Measurements from ENCODE around the gene KLF15. TPM values are rescaled to one million over a fixed set of nuclear protein-coding genes. Genes with fewer than 3 reads are reported as not detected.

Gene KLF15
- total RNA-seq, 1 donor from 2014 or later: 34.0 TPM

DNA sequence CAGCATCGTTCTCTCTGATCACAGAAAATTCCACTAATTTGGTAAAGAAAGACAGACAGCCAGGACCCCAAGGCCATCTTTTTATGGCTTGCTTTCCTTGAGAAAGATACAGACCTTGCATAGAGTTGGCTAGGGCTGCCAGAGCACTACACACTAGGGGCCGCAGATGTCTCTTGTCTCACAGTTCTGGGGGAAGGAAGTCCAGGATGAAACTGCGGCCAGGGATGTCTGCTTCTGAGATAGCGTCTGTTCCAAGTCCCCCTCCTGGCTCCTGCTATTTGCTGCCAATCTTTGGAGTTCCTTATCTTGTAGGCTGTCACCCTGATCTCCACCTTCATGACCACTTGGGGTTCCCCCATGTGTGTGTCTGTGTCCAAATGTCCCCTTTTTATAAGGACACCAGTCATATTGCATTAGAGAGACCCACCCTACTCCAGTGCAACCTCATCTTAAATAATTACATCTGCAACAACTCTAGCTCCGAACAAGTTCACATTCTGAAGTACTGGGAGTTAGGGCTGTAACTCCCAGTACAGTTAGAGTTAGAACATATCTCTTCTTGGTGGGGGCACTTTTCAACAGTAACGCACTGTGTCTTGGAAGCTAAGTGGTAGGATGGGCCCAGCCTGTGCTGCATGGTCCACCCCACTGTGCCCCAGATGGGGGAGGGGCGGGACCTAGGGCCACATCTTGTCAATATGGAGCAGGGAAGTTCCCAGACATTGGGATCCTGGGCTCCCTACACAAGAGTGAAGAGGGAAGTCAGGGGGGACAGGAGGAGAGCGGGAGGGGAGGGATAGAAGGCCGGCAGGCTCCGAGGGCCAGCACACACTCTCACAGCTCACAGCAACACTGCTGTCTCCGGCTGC is 42.2 kb downstream of the KLF15 start:
- DNase-seq (no peak), ATAC-seq (ENCODE audit: poor library complexity) (peak; percentile 72)
- intact Hi-C loops (cut with DNase I): no loop called here

DNA sequence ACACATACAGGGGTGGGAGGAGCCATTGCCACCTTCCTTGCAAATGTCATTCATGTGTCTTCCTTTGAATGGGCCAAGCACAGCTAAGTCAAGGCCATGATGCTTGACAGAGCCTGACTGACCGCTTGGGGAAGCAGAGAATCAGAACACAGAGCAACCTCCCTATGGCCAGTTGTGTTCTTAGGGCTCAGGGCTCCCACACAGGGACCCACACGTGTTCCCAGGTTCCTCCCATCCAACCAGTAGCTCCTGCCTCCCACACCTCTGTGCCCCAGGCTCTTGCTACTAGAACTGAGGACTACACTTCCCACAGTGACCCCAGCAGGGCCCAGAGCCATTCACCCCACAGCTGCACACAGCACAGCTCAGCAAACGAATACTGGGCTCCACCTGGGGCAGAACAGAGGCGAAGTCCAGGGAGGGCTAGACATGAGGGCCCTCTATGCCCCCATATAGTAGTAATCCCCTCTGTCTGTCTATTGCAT is 42.9 kb downstream of the KLF15 start:
- no peak for ATAC-seq (ENCODE audit: poor library complexity)
- intact Hi-C loops (cut with DNase I): no loop called here
- DNase-seq: no peak

DNA sequence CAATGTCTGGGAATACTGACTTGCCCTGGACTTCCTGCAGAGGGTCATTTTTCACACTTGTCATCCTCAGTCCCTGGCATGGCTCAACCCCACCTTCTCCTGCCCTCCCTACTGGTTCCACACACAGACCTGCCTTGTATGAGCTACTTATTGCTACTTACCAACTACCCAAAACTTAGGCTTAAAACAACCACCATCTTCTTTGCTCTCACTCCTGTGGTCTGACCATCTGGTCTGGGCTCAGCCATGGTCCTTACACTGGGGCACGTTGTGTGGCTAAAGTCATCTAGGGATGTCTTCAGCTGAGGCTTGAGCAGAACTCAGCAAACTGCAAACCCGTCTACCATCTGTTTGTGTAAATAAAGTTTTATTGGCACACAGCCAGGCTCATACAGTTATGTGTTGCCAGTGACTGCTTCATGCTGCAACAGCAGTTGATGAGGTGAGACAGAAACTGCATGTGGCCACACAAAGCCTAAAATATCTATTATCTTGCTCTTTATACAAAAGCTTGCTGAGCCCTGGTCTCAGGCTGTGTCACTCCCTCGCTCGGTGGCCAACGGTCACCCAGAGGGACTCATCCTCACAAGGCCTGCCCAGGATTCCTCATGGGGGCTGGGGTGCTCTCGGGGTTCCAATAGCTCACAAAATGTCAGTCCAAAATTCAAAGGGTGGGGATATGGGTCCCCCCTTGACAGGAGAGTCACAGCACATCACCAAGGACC is 43.5 kb downstream of the KLF15 start:
- no peak for ATAC-seq (ENCODE audit: poor library complexity)
- intact Hi-C loops (cut with DNase I): no loop called here
- no peak for DNase-seq

- intact Hi-C loops (cut with DNase I): no loop called here
- DNase-seq (no peak), ATAC-seq (ENCODE audit: poor library complexity) (no peak)
Measured at GRCh38 chr3:126313166-126313565, 44.0 kb downstream of the KLF15 start.

DNA sequence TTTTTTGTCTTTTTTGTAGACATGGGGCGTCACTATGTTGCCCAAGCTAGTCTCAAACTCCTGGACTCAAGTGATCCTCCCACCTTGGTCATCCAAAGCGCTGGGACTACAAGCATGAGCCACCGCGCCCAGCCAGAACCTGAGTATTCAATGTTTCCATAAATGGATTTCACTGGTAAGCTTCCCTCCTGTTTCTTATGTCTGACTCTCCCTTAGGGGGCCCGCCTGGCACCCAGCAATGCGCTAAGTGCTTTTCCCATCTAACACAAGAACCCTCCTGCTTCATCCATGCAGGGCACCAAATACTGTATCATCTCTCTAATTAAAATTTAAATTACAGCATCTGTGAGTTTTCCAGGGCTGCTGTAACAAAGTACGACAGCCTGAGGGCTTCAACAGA is 44.9 kb downstream of the KLF15 start:
- intact Hi-C loops (cut with DNase I): no loop called here
- no peak for DNase-seq
- ATAC-seq (ENCODE audit: poor library complexity): no peak

GRCh38 chr3:126311338-126311978 is 45.8 kb downstream of the KLF15 start:
- intact Hi-C loops (cut with DNase I): no loop called here
- no peak for ATAC-seq (ENCODE audit: poor library complexity)
- no peak for DNase-seq

- intact Hi-C loops (cut with DNase I): no loop called here
- DNase-seq (no peak), ATAC-seq (ENCODE audit: poor library complexity) (no peak)
Measured at GRCh38 chr3:126310816-126311215, 46.4 kb downstream of the KLF15 start.

- intact Hi-C loops (cut with DNase I): no loop called here
- DNase-seq (no peak), ATAC-seq (ENCODE audit: poor library complexity) (no peak)
Measured at GRCh38 chr3:126309861-126310655, 47.1 kb downstream of the KLF15 start.

GRCh38 chr3:126309165-126309564 is 48.0 kb downstream of the KLF15 start:
- DNase-seq: no peak
- intact Hi-C loops (cut with DNase I): no loop called here
- ATAC-seq (ENCODE audit: poor library complexity): no peak

GRCh38 chr3:126308394-126309125 is 48.6 kb downstream of the KLF15 start:
- intact Hi-C loops (cut with DNase I): no loop called here
- no peak for DNase-seq
- no peak for ATAC-seq (ENCODE audit: poor library complexity)

GRCh38 chr3:126307591-126308393 is 49.4 kb downstream of the KLF15 start:
- no peak for DNase-seq
- intact Hi-C loops (cut with DNase I): no loop called here
- ATAC-seq (ENCODE audit: poor library complexity): no peak

GRCh38 chr3:126306888-126307482 is 50.2 kb downstream of the KLF15 start:
- intact Hi-C loops (cut with DNase I): no loop called here
- ATAC-seq (ENCODE audit: poor library complexity) (no peak), DNase-seq (no peak)

GRCh38 chr3:126306397-126306796 is 50.8 kb downstream of the KLF15 start:
- ATAC-seq (ENCODE audit: poor library complexity): no peak
- DNase-seq: no peak
- intact Hi-C loops (cut with DNase I): no loop called here

- no peak for ATAC-seq (ENCODE audit: poor library complexity)
Measured at GRCh38 chr3:126305427-126305826, 51.8 kb downstream of the KLF15 start.

DNA sequence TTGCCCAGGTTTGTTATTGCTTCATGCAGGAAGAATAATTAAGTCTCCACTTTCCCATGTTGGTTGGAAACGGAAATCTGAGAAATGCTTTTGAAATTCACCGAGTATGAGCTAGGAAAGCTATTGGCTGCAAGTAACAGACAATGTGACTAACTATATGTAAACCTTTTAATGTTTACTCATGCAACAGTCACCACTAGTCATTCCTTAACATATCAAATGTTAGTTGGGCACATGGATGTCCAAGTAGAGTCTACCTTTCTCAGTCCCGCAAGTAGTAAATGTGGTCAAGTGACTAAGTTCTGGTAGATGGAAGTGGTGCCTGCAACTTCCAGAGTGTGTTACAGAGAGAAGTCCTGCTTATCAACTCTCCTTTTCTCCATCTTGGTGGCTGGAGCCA is 52.5 kb downstream of the KLF15 start:
- intact Hi-C loops (cut with DNase I): no loop called here
- ATAC-seq (ENCODE audit: poor library complexity) (no peak), DNase-seq (no peak)

More at GRCh38 chr3:126305427-126305826, 51.8 kb downstream of the KLF15 start:
- intact Hi-C loops (cut with DNase I): no loop called here
- DNase-seq: no peak

GRCh38 chr3:126304291-126304690 is 52.9 kb downstream of the KLF15 start:
- ATAC-seq (ENCODE audit: poor library complexity) (no peak), DNase-seq (no peak)
- intact Hi-C loops (cut with DNase I): no loop called here

DNA sequence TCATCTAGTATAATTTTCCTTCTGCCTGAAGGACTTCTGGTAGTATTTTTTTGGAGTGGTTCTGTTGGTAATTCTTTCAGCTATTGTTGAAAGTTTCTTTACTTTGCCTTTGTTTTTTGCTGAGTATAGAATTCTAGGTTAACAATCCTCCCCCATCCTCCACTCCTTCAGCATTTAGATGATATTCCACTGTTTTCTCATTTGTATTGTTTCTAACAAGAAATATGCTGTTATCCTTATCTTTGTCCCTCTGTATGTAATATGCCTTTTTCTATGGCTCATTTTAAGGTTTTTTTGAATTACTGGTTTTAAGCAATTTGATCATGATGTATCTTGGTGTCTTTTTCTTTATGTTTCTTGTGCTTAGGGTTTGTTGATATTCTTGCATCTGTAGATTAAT is 53.9 kb downstream of the KLF15 start:
- ATAC-seq (ENCODE audit: poor library complexity) (no peak), DNase-seq (no peak)
- intact Hi-C loops (cut with DNase I): no loop called here

Measured in Right ventricle myocardium superior (tissue), 1 donor.